Keratinocyte (primary cell): ENCODE measurements around the gene MTM1. TPM values are rescaled to one million over a fixed set of nuclear protein-coding genes. Genes with fewer than 3 reads are reported as not detected.

ENCODE experiments used
- DNase-seq: peaks from one replicate; pipeline ENCODE4 v3.0.0-alpha.2; 2011; ENCODE audit warnings: low read depth, missing footprints, low spot score
- FAIRE-seq: peaks from 2 replicates; lab custom pipeline; 2011; peaks lifted over from hg19 to GRCh38; lab: Jason Lieb, UNC
- H2AFZ ChIP-seq: 2 replicates; pipeline ENCODE4 v1.6.0; 2012; ENCODE audit warnings: low read length, control low read depth, inconsistent platforms; ENCODE audit not compliant: control insufficient read depth
- H3K27ac ChIP-seq: 2 replicates; pipeline ENCODE4 v1.5.1; 2011; ENCODE audit warnings: low read length; ENCODE audit not compliant: control insufficient read depth, insufficient read depth
- H3K27me3 ChIP-seq: 3 replicates; pipeline ENCODE4 v1.6.0; 2011; ENCODE audit warnings: low read length; ENCODE audit not compliant: control insufficient read depth, insufficient read depth; ENCODE audit errors: extremely low read depth
- H3K36me3 ChIP-seq, 2 experiments: 2 replicates in 1 of 2; 3 replicates in 1 of 2; pipeline ENCODE4 v1.5.1; 2011; ENCODE audit warnings: low read length in 2 of 2, mild to moderate bottlenecking in 1 of 2; ENCODE audit not compliant: control insufficient read depth in 2 of 2, insufficient read depth in 2 of 2; ENCODE audit errors: extremely low read depth in 1 of 2
- H3K4me1 ChIP-seq: 3 replicates; pipeline ENCODE4 v1.5.1; 2011; ENCODE audit warnings: low read length; ENCODE audit not compliant: control insufficient read depth, insufficient read depth; ENCODE audit errors: extremely low read depth
- H3K4me2 ChIP-seq: 3 replicates; pipeline ENCODE4 v1.6.0; 2011; ENCODE audit warnings: low read depth, low read length; ENCODE audit not compliant: control insufficient read depth, insufficient read depth; ENCODE audit errors: extremely low read depth
- H3K4me3 ChIP-seq, 3 experiments: fragments of 200-600 bp in 1 of 3; sonication (generic) in 1 of 3; 2 replicates in 2 of 3; 3 replicates in 1 of 3; pipeline ENCODE4 v1.5.1; 2011 to 2016; ENCODE audit warnings: low read length in 3 of 3, mild to moderate bottlenecking in 3 of 3, control low read depth in 2 of 3, inconsistent platforms in 1 of 3, low read depth in 1 of 3, mixed read lengths in 1 of 3, mixed run types in 1 of 3, moderate library complexity in 1 of 3; ENCODE audit not compliant: control insufficient read depth in 2 of 3, insufficient read depth in 2 of 3; ENCODE audit errors: extremely low read depth in 1 of 3
- H3K79me2 ChIP-seq: 2 replicates; pipeline ENCODE4 v1.6.0; 2012; ENCODE audit warnings: low read length; ENCODE audit not compliant: control insufficient read depth, insufficient read depth
- H3K9ac ChIP-seq: 3 replicates; pipeline ENCODE4 v1.6.0; 2011; ENCODE audit warnings: low read length; ENCODE audit not compliant: control insufficient read depth, insufficient read depth; ENCODE audit errors: extremely low read depth
- H3K9me1 ChIP-seq: 3 replicates; pipeline ENCODE4 v1.6.0; 2011; ENCODE audit warnings: low read length; ENCODE audit not compliant: control insufficient read depth, insufficient read depth; ENCODE audit errors: extremely low read depth
- H3K9me3 ChIP-seq: 2 replicates; pipeline ENCODE4 v1.5.1; 2012; ENCODE audit warnings: low read depth, low read length; ENCODE audit not compliant: control insufficient read depth
- H4K20me1 ChIP-seq: 3 replicates; pipeline ENCODE4 v1.6.0; 2011; ENCODE audit warnings: low read length; ENCODE audit not compliant: control insufficient read depth, insufficient read depth; ENCODE audit errors: extremely low read depth
- CTCF ChIP-seq, 3 experiments: IDR thresholded peaks in 1 of 3; conservative IDR thresholded peaks in 1 of 3; optimal IDR thresholded peaks in 1 of 3; 2 replicates in 2 of 3; 3 replicates in 1 of 3; pipeline versions ENCODE3 to v1.5.1; 2011; ENCODE audit warnings: low read length in 3 of 3, mild to moderate bottlenecking in 3 of 3, moderate library complexity in 2 of 3, control low read depth in 1 of 3, inconsistent platforms in 1 of 3; ENCODE audit not compliant: insufficient read depth in 2 of 3; ENCODE audit errors: extremely low read depth in 1 of 3
- EZH2 ChIP-seq: IDR thresholded peaks from one replicate; pipeline ENCODE4 v1.6.1; 2012; ENCODE audit warnings: inconsistent platforms, mild to moderate bottlenecking, low read length, moderate library complexity
- dilution Hi-C: fragments of 300-500 bp; cut with MboI; formaldehyde crosslinking; loops from one replicate; pipeline ENCODE4 v1.7.0; 2020; ENCODE audit warnings: low sequenced_read_pairs; ENCODE audit not compliant: extremely low pct_ligation_motif_present
- polyA plus RNA-seq, 5 experiments: library from polyadenylated mRNA; depleted of rRNA in 3 of 5; stranded (reverse) in 3 of 5; stranded (forward) in 1 of 5; unstranded in 1 of 5; fragments of >200 nt; gene quantifications; 1 replicate in 1 of 5; 2 replicates in 3 of 5; 3 replicates in 1 of 5; pipeline versions ENCODE4 v1.2.1 to v1.2.3, GENCODE V29; 2011 to 2012; ENCODE audit warnings: missing spikeins in 2 of 5, low read depth in 1 of 5, low replicate concordance in 1 of 5

MTM1 gene
- polyA plus RNA-seq, 1 donor (not counting 4 experiments of a cell fraction or from before 2014, with no cell fraction given): 13.9 TPM

GRCh38 chrX:150525061-150525919 is 43.1 kb upstream of the MTM1 start:
- dilution Hi-C loops: no loop called here
- TF ChIP-seq EZH2 (no peak), CTCF (optimal IDR thresholded peaks at IDR 0.05 in 1 of 3, IDR thresholded peaks at IDR 0.05 in 1 of 3, conservative IDR thresholded peaks at IDR 0.05 in 1 of 3; ENCODE audit: extremely low read depth in 1 of 3, insufficient read depth in 2 of 3, low read length in 3 of 3) (no peak)
- Histone ChIP-seq H3K9me1 (no peaks in the 10 kb centered on the region), H3K4me1 (no peaks in the 10 kb centered on the region), H3K36me3 (no peaks in the 10 kb centered on the region), H3K9ac (no peak overlapping the region), H3K27ac (no peak overlapping the region), H3K27me3 (no peaks in the 10 kb centered on the region), H3K4me2 (no peak overlapping the region), H4K20me1 (no peaks in the 10 kb centered on the region), H2AFZ (no peak overlapping the region), H3K4me3 (no peak overlapping the region), H3K79me2 (no peaks in the 10 kb centered on the region), H3K9me3 (no peaks in the 10 kb centered on the region)
- no peak for FAIRE-seq
- no peak for DNase-seq

GRCh38 chrX:150526692-150527091 is 41.7 kb upstream of the MTM1 start:
- DNase-seq: no peak
- Histone ChIP-seq H3K4me2 (no peak overlapping the region), H3K79me2 (no peaks in the 10 kb centered on the region), H3K4me1 (no peaks in the 10 kb centered on the region), H3K27me3 (no peaks in the 10 kb centered on the region), H3K9ac (no peak overlapping the region), H3K27ac (no peak overlapping the region), H3K9me1 (no peaks in the 10 kb centered on the region), H3K4me3 (no peak overlapping the region), H4K20me1 (no peaks in the 10 kb centered on the region), H2AFZ (no peak overlapping the region), H3K9me3 (no peaks in the 10 kb centered on the region), H3K36me3 (no peaks in the 10 kb centered on the region)
- no peak for TF ChIP-seq CTCF (optimal IDR thresholded peaks at IDR 0.05 in 1 of 3, IDR thresholded peaks at IDR 0.05 in 1 of 3, conservative IDR thresholded peaks at IDR 0.05 in 1 of 3; ENCODE audit: extremely low read depth in 1 of 3, insufficient read depth in 2 of 3, low read length in 3 of 3)
- no peak for TF ChIP-seq EZH2
- dilution Hi-C loops: no loop called here
- no peak for FAIRE-seq
